ENCODE results near the gene PTPRQ.

Gene PTPRQ

DNA sequence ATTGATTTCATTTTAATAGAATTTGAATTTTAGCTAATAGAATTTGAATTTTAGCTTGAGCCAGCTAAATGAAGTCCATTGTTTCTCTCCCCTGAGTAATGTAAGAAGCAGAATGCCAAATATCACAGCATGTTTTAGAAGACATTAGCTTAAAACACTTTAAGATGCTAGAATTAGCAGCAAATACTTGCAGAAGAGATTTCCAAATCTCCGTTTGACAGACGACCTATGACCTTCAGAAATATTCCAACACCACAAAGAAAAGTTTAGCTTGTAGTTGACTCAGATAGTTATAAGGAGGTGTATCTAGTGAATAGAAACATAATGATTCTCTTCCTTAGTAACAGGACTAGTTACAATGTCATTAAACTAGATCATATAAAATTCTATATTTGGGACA is 211.7 kb downstream of the PTPRQ start:
- DNase-seq = no peak

DNA sequence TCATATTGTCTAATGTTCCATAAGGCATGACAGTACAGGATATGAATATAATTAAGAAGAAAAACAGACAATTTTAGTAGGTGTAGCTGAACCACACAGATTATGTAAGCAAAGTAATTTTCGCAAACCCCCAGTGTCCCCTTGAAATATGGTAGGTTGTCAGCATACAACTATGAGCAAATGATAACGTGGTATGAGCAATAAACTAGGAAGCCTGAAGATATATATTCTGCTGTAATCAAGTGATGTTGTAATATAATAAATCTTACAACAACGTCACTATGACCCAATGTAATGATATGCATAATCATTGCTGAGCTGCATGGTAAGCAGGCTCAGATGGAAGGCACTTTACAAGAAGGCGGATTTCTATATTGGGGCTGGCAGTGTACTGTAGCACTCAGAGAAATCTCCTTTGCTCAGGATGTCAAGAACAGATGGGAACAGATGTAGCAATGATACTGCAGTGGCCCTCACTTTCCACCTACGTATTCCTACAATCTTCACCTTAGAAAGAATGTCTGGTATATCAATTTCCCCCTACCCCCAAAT is 215.6 kb downstream of the PTPRQ start:
- peak; percentile 16 for DNase-seq

GRCh38 chr12:80662586-80662985 is 218.6 kb downstream of the PTPRQ start:
- DNase-seq = no peak

- DNase-seq = no peak
Observed at GRCh38 chr12:80670214-80670613, 226.2 kb downstream of the PTPRQ start.

DNA sequence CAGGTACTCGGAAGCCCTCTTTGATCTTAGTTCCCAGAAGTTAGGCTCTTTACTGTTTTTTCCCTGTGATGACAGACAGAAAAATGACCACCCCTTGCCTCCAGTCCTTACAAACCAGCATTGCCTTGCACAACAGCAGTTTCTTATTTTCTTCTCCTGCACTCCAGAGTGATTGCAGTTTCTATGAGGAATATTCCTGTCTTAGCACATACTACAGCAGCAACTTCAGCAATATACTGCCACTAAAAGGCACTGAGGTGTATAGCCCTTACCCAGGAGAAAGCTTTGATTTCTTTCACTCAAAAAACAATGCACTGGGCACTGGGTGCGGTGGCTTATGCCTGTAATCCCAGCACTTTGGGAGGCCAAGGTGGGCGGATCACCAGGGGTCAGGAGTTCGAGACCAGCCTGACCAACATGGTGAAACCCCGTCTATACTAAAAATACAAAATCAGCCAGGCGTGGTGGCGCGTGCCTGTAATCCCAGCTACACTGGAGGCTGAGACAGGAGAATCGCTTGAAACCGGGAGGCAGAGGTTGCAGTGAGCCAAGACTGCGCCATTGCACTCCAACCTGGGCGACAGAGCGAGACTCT is 232.1 kb downstream of the PTPRQ start:
- peak; percentile 35 for DNase-seq

- DNase-seq = no peak
Observed at GRCh38 chr12:80676856-80677255, 232.8 kb downstream of the PTPRQ start.

DNA sequence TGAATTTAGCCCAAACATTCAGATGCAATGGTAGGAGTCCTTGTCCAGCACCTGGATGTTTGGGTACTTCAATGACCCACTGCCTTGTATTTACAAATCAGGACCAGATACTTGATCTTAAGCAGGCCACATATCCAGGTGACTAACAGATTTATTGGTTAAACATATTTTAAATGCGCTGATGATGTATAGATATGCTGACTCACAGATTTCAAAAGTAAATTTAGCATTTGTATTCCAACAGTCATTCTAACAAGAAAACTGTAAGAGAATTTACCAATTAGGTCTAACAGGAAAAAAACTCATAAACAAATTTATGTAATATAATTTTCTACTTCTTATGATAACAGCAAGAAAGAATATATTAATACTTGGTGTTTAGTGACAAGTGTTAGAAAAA is 234.0 kb downstream of the PTPRQ start:
- DNase-seq = no peak

- DNase-seq = no peak
Observed at GRCh38 chr12:80679346-80680131, 235.5 kb downstream of the PTPRQ start.

- DNase-seq = no peak
Observed at GRCh38 chr12:80681287-80681686, 237.3 kb downstream of the PTPRQ start.

GRCh38 chr12:80681786-80682185 is 237.8 kb downstream of the PTPRQ start:
- DNase-seq = no peak

DNA sequence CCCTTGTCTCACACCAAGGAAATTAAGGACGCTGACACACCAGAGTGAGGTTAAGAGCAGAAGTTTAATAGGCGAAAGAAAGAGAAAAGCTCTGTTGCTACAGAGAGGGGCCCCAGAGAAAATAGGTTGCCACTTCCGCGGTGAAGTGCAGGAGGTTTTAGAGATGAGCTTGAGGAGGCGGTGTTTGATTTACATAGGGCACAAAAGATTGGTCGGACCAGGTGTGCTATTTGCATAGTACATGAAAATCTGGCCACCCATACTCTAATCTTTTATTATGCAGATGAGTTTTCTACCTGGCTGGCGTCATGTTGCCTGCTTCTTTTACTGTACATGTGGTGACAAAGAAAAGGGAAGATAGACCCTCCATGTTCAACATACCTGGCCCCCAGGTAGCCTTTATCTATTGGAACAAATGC is 240.1 kb downstream of the PTPRQ start:
- DNase-seq = no peak

- DNase-seq = no peak
Observed at GRCh38 chr12:80690090-80690489, 246.1 kb downstream of the PTPRQ start.

GRCh38 chr12:80690513-80690912 is 246.5 kb downstream of the PTPRQ start:
- DNase-seq = no peak

GRCh38 chr12:80692114-80692513 is 248.1 kb downstream of the PTPRQ start:
- DNase-seq = no peak

- DNase-seq = no peak
Observed at GRCh38 chr12:80697270-80697887, 253.3 kb downstream of the PTPRQ start.

DNA sequence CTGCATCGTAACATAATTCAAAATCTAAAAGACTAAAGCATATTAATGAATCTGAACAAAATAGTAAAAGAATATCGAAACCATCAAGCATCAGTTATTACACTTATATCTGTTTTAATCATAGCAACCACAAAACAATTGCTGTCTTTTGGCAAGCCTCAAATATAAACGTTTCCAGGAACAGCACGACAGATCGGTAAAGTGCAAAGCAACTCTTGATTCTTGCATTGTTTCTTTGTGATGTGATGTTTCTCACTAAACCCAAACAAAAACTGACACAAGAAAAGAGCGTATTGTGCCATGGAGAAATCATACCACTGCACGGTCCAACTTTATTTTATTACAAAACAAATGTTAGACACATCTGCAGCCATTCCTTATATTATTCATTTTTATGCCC is 254.2 kb downstream of the PTPRQ start:
- no peak for DNase-seq

GRCh38 chr12:80698847-80699542 is 255.0 kb downstream of the PTPRQ start:
- no peak for DNase-seq

GRCh38 chr12:80700327-80700726 is 256.3 kb downstream of the PTPRQ start:
- DNase-seq = no peak

DNA sequence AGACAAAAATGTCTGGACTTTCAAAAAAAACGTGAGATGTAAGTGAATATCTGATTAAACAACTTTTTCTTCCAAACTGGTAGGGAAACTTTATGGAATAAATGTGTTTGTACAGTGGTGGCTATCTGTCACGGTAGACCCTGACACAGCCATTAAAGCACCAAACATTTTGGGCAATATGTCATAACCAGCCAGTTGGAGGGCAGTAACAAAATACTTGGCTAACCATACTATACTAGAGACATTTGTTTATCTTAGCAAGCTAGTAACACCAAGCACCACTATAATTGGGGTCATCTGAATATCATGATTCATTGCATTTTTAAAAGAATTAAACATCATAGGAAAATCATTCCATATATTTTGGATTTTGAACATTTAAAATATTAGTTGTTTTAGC is 257.4 kb downstream of the PTPRQ start:
- DNase-seq = no peak

DNA sequence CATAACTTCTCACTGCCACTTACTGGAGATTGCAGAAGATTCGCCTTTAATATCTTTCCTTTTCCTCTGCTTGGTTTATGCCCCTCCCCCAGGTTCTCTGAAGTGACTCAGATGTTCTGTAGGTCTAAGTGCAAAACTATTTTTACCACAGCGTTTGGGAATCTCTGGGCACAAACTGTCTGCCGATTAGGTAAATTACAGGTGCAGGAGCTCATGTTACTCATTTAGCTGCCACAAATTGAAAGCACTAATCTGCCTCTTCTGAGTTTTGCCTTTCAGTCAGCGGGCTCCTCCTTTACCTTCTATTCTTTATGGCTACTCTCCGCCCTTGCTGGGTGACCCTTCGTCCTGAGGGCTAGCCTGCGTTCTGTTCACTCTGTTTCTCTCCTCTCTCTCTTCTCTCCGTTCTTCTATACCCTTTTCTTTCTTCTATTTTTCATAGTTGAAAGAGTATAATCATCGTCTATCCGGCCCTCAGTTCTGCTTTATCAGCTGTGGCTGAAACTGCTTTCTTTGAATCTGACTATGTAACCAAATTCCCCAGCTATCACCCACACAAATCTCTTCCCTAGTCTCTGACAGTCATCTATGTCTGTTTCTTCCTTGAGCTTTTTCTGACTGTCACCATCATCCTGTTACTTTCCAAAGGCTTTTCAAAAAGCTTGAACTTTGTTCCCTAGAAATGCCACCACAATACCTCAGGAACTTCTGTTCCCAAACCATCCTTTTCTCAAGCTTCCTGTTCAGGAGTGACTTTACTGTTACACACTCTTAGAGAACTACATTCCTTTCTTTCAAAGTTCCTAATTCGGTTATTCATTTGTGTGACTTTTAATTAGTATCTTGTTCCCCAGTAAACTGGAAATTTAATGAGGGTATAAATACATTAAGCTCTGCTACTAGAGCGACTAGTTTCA is 259.1 kb downstream of the PTPRQ start:
- peak; percentile 75 for DNase-seq

DNA sequence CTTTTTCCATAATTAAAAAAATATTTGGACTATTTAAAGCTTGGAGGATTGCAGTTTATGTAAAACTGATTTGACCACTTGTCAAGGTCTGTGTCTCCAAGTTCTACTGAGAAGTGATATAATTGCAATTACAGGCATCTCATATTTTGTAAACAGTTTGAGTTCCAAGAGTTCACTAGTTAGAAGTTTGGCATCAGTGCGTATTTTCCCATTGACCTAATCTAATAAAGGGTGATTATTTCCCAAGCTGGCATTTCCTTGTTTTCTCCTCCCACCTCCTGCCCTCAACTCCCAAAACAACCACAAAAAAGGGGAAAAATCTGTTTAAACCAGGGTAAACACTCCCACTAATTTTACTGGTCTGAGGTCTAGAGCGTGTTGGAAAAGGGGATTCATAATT is 260.4 kb downstream of the PTPRQ start:
- no peak for DNase-seq

All from fibroblast of skin of abdomen (primary cell).